Caki2 (cell line): ENCODE measurements around the gene KRTAP10-1. TPM values are rescaled to one million over a fixed set of nuclear protein-coding genes. Genes with fewer than 3 reads are reported as not detected.
"Not testable (repeated sequence)": the region's sequence is repeated elsewhere in the genome, so short reads cannot be mapped to it uniquely, and the experiment has no call there.

Experiments
- DNase-seq: peaks from one replicate; pipeline ENCODE4 v3.0.0-alpha.2; 2015; ENCODE audit warnings: low read depth
- in situ Hi-C: cut with HindIII; loops from 2 replicates; pipeline ENCODE4 v1.10.0; 2016; ENCODE audit warnings: low sequenced_read_pairs, low pct_unique_long_range_greater_than_20kb, mixed read lengths
- total RNA-seq: library from RNA; depleted of rRNA; stranded (reverse); fragments of >200 nt; shearing (Covaris generic); gene quantifications from 2 replicates; pipeline ENCODE4 v1.2.3, GENCODE V29; 2014; ENCODE audit warnings: low replicate concordance

Gene KRTAP10-1
- total RNA-seq, 1 experiment from 2014 or later: not detected

DNA sequence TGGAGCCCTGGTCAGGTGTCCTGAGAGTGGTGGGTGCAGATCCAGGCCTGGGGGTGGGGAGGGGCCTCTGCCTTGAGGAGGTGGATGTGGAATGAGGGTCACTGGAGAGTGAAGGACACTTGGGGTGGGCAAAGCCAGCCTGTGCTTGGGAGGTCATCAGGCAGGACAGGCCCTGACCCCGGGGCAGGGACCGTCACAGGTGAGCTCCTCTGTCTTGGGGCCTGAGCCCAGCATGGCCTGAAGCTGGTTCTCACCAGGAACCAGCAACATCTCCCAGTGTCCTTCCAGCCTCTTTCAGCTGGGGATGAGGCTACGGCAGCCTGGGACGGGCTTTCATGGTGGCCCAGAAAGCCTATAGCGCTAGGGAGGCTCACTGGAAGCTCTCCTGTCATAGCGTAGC is 12.1 kb upstream of the KRTAP10-1 start:
- in situ Hi-C loops: no loop called here
- no peak for DNase-seq

DNA sequence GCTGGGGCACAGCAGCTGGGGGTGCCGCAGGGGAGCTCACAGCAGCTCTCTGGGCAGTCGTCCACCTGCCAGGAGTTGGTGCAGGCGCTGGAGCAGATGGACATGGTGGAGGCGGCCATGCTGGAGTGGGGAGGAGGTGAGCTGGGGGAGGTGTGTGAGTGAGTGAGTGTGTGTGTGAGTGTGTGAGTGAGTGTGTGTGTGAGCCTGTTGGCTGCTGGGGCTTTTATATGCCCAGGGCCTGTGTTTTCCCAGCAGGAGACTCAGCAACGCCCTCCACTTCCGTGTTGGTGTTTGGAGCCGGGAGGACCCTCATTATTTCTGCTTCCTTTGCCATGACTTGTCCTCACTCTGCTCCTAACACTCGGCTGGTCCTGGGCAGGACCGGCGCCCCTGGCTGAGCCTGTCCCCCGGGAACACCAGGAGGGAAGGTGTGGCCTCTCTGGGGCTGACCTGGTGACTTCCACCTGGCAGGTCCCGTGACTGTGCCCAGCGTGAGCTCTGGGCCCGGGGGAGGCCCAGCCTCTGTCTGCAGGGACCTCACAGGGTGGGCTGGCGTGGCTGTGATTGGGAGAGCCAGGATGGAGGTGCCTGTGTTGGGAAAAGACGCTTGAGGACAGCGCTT is 11.5 kb upstream of the KRTAP10-1 start, which contains the start of gene KRTAP10-2:
KRTAP10-2 (minus strand) TSS at position 166 of the 622 bp plus-strand sequence; CDS start at position 119, 47 bp downstream.
- in situ Hi-C loops: no loop called here
- DNase-seq: no peak

DNA sequence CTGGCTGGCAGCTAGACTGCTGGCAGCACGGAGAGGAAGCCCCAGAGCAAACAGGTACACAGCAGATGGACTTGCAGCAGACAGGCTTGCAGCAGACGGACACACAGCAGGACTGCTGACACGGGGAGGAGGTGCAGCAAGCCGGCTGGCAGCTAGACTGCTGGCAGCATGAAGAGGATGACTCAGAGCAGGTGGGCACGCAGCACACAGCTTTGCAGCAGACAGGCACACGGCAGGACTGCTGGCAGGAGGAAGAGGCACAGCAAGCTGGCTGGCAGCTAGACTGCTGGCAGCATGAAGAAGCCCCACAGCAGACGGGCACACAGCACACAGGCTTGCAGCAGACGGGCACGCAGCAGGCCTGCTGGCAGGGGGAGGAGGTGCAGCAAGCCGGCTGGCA is 10.8 kb upstream of the KRTAP10-1 start:
- DNase-seq: no peak
- in situ Hi-C loops: no loop called here

DNA sequence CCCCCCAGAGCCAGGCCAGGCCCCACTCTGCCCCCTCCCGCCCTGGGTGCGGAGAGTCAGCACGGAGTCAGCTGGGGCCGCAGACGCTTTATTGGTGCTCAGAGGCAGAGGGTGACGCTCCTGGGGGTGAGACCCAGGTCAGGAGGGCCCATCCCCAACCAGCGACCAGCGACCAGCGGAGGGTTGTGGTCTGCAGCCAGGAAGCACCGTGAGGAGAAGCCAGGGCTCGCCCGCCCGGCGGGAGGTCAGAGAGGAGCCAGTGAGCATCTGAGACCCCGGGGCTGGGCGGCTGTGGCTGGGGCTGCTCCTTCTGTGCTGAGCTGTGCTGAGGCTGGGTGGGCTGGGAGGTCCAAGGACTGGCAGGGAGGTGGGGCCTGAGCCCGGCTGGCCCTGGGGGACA is 10.3 kb upstream of the KRTAP10-1 start:
- DNase-seq, in situ Hi-C loops: not testable (repeated sequence)

DNA sequence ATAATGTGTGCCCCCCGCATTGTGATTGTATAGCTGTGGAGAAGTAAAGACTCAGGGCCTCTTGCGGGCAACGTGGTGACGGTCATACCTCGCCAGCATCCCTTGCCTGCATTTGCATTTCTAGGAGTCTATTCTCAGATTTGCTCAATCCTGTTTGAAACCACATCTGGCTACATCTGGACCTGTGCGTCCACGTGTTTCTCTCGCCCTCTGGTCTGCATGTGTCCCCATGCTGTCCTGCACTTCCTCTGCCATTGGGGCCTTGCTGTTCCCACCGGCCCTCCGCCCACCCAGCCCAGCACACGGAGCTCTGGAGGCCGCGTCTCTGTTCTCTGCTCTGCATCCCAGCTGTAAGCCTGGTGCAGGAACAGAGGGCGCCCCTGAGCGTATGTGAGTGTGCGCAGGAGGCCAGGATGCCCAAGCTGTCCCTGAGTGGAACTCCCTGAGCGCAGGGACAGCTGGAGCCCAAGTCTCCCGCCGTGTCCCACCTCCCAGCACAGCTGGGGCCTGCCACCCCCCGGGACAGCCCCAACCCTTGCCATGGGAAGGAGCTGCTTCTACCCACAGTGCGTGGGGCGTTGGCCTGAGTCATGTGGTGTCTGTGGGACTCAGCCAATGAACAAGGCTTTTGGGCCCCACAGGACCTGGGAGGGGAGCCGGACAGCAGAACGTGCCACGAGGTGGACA is 9.7 kb upstream of the KRTAP10-1 start:
- in situ Hi-C loops: no loop called here

DNA sequence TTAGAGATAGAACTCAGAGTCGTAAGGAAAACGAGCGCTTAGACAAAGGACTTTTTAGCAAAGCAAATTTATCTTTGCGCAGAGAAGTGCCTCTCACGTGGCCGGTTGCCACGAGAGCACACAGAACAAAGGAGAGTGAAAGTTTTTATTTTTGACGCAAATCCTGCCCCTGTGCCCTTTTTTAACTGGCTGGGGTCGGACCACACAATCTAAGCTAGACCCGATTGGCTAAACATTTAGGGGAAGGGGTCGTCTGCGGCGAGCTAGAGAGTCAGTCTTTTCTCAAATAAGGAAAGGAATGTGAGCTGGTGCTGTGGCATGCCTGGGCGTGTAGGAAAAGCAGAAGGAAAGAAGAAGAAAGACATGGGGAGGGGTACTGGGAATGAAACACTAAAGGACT is 8.9 kb upstream of the KRTAP10-1 start:
- DNase-seq: no peak
- in situ Hi-C loops: no loop called here

More for the DNA sequence above, 9.7 kb upstream of the KRTAP10-1 start:
- DNase-seq: no peak

DNA sequence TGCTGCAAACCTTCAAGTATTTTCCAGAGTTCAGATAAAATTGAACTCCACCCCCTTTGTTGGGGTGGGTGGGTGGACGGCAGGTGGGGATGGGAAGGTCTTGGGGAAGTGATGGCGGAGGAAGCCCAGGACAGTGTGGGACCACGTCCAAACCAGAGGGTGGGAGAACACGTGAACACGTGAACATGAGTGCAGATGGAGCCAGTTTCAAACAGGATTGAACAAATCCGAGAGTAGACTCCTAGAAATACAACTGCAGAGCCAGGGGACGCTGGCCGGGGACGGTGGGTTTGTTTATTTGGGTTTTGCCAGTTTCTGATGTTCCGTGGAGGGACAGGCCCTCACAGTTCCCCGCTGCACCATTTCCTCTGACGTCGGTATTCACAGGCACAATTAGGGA is 8.4 kb upstream of the KRTAP10-1 start:
- DNase-seq: no peak
- in situ Hi-C loops: no loop called here

DNA sequence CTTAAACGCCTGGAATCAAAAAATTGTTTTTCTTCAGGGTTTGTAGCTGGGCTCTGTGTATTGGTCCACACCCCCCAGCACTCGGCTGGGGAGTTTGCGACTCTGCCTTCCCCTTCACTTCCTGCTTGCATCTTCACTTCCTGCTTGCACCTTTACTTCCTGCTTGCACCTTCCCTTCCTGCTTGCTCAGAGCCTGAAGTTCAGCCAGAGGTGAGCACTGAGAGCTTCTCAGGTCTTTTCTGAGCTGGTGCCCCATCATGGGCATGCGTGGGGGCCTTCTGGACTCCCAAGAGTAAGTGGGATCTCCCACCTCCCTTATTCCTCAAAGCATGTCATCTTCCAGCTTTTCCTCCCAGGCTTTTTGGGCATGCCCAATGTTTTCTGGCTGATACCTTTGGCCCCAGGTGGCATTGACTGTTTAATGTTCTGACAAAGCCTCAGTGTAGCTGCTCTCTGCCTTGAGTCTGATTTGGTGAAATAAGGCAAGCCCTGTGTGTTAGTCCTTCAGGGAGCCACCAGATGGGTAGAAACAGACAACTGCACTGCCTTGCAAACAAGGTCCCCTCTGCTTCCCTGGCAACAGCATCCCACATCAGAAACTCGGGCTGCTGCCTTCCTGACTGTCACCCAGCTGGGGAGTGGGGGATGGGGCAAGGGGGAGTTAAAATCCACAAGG is 7.8 kb upstream of the KRTAP10-1 start:
- DNase-seq: no peak
- in situ Hi-C loops: no loop called here

DNA sequence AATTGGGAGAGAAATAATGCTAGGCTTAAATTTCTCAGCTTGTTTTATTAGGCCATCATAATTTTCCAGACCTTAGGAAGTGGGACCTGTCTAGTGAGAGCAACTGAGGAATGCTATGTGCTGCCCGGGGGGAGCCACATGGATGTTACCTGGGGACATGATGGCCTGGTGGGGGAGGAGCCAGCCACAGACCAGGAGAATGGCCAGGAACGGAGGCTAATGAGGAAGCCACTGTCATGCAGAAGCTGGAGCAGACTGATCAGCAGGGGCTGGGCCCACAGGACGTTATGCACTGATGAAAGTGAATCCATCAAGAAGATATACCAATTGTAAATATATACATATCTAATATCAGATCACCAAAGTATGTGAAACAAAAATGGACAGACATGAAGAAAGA is 4.6 kb upstream of the KRTAP10-1 start:
- in situ Hi-C loops: no loop called here
- no peak for DNase-seq

DNA sequence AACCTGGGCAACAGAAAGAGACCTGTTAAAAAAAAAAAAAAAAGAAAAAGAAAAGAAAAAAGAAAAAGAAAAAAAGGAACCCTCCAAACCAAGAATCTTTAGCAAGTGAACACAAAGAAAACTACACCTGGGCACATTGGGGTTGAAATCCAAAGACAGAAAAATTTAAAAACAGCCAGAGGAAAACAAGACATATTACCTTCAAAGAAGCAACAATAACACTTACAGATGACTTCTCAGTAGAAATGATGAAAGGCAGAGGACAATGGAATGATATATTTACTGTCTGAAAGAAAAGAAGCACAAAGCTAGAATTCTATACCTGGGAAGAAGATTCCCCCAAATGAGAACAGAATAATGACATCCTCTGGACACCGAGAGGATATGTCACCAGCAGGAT is 2.7 kb upstream of the KRTAP10-1 start:
- DNase-seq: no peak
- in situ Hi-C loops: no loop called here

DNA sequence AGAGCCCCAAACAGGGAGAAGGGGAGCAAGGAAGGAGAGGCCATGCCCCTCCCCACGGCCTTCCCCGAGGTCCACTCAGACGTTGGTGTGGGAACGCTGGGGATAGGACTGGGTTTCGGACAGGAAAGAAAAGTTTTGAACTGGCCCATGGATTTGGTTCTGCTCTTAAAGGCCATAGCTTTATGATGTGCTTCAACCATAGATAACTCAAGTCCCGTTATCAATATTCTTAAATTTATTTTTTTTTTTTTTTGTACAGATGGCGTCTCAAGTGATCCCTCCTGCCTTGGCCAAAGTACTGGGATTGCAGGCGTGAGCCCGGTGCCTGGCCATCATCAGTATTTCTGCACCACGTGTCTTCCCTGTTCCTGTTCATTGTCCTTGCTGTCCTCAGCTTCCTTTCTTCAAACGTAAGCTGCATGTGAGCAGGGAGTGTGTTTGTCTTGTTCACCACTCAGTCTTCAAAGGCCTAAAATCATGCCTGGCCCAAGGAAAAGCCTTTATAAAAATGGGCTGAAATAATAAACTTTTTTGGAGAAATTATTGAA is 820 bp upstream of the KRTAP10-1 start:
- in situ Hi-C loops: no loop called here
- no peak for DNase-seq

DNA sequence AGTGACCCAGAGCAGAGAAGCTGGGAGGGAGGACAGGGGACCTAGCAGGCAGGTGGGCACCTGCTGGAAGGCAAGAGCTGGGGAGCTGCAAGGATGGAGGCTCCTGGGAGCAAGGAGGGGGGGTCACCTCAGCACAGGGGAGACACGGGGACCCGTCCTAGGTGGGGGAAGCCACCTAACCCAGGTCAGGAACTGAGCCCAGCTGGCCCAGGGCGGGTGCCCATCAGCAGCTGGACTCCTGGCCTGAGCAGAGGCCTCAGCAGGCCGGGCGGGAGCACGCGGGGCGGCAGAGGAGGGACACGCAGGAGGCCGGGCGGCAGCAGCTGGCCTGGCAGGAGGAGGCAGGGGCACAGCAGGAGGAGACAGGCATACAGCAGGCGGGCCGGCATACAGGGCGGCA is 949 bp downstream of the KRTAP10-1 start:
- in situ Hi-C loops: no loop called here
- DNase-seq: no peak

DNA sequence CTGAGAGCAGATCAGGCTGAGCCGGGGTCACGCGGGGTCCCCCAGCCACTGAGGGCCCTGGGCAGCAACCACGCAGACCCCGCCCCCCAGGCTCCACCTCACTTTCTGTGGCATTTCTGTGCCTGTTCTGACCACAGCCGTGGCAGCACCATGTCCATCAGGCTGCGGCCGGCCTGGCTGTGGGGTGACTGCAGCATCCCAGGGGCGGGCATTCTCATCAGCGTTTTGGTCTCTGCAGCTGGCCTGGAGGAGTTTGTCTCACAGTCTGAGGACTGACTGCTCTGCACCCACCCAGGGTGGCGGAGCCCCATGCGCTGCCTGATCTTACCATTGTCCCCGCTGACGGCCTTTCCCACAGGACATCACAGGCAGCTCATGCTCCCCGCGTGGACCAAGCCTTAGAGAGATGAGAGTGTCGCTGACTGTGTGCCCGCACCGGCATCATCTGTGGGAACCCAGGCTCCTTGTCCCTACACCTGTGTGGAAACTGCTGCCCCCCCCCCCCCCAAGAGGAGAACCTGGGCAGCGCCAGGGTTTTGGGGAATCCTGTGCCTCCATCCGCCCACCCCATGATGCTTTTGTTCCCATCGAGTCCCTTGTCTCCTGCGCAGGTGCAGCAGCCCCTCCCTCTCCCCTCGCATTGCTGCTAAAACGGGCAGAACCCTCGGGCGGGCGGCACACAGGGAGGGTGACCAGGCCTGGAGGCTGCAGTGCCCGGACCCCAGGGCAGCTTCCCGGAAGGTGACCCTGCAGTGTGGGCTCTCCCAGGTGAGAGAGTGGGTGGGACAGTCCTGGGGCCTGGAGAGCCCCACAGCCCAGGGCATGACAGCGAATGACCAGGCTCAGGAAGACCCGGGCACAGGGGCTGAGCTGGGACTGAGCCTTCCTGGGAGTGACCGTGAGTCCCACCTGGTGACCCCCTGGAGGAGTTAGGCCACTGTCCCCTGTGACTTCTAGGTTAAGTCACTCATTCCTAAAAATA is 1.8 kb downstream of the KRTAP10-1 start:
- in situ Hi-C loops: no loop called here
- DNase-seq: no peak

DNA sequence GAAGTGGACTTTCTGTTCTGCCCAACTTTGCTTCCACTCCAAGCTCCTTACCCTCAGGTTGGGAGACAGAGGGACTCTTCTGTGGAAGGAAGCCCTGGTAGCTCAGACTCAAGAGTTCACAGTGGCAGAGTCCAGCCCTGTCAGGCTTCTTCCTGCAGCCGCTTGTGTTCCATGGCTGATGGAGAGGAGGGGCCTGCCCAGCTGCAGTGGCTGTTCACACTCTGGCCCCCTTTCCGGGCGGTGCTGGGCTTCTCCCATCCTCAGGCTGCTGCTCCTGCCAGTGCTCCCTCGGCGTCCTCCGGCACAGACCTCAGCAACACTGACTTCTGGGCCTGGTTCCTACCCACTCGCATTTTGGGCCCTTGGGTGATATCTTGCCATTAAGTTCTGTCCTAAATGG is 4.0 kb downstream of the KRTAP10-1 start:
- in situ Hi-C loops: no loop called here
- DNase-seq: no peak

DNA sequence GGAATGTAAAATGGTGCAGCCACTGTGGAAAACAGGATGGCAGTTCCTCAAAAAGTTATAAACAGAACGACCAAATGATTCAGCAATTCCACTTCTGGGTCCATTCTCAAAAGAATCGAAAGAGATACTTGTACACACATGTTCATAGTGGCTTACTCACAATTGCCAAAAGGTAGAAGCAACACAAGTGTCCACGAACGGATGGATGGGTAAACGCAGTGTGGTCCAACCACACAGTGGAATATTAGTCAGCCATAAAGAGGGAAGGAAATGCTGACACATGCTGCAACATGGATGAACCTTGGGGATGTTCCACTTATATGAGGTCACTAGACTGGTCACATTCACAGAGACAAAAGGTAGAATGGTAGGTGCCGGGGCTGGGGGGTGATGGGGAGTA is 5.3 kb downstream of the KRTAP10-1 start:
- DNase-seq: no peak
- in situ Hi-C loops: no loop called here

DNA sequence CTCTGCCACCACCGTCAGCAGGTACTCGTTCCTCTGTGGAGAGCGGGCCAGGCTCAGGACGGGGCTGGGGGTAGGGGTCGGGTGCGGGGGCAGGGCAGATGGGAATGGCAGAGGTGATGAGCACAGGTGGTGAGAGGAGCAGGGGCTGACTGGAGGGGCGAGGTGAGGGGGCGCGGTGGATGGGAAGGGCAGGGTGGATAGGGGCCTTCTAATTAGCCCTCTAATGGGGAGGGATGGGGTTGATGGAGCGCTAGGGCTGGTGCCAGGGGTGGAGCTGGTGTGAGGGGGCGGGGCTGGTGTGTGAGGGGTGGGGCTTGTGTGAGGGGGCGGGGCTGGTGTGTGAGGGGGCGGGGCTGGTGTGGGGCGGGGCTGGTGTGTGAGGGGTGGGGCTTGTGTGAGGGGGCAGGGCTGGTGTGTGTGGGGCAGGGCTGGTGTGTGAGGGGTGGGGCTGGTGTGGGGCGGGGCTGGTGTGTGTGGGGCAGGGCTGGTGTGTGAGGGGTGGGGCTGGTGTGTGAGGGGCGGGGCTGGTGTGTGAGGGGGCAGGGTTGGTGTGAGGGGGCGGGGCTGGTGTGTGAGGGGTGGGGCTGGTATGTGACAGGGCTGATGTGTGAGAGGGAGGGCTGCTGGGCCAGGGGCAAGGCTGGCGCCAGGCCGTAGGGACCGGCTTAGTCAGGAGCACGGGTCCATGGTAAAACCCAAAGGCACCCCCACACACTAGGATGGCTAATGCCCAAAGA is 5.9 kb downstream of the KRTAP10-1 start:
- in situ Hi-C loops: no loop called here

DNA sequence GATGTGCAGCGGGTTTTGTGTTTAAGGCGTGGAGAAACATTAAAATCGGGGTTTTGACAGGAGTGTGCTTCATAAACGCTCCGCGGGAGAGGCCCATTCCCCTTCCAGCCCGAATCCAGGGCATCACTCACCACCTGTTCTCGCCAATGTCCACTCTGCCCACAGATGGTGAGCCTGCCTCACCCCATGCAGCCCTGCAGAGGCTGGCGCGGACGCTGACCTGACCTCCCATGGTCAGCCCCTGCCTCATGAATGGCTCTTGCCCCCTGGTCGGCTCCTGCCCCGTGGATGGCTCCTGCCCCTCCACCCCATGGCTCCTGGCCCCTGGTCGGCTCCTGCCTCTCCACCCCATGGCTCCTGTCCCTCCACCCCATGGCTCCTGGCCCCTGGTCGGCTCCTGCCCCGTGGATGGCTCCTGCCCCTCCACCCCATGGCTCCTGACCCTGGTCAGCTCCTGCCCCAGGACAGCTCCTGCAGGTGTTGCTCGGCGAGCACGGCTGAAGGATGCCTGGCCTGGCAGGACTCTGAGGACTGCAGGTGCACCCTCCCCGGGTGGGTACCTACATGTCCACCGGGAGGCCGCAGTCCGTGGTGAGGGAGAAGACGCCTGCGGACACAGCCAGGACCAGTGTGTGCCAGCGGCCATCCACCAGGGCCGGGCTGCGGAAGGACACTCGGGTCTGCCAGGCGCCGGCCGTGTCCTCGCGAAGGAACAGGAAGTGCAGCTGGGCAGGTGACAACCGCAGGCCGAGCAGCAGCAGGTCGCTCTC is 6.7 kb downstream of the KRTAP10-1 start:
- no peak for DNase-seq
- in situ Hi-C loops: no loop called here

More for the DNA sequence above, 5.9 kb downstream of the KRTAP10-1 start:
- DNase-seq: no peak
